Erythroblast (primary cell): Measurements from ENCODE around the gene GRIK4.

ENCODE experiments used
- GATA1 ChIP-seq: IDR thresholded peaks from 2 replicates; pipeline ENCODE4 v1.6.1; 2011; ENCODE audit warnings: low read depth, mild to moderate bottlenecking, control low read depth, low read length, moderate library complexity
- POLR2A ChIP-seq: IDR thresholded peaks from 2 replicates; pipeline ENCODE4 v1.6.1; 2011; ENCODE audit warnings: mild to moderate bottlenecking, low read length

- TF ChIP-seq POLR2A (no peak), GATA1 (no peak)
Measured at GRCh38 chr11:120712014-120712413, 200.5 kb downstream of the GRIK4 start.
